Psoas muscle (tissue), 8 donors: ENCODE results near the gene NEMF. TPM values are rescaled to one million over a fixed set of nuclear protein-coding genes. Genes with fewer than 3 reads are reported as not detected.
A peak's percentile ranks its signal among the peaks of the same experiment; 100 is the strongest.
"Not testable (repeated sequence)": the region's sequence is repeated elsewhere in the genome, so short reads cannot be mapped to it uniquely, and the experiment has no call there.

Source experiments
- ATAC-seq, 4 donors: fragments of 200-7000 bp; cut with Tn5 transposase; one replicate each; pipeline ENCODE4 v1.9.1; 2020; ENCODE audit warnings: moderate library complexity in 3 of 4, mild to moderate bottlenecking in 2 of 4
- DNase-seq, 2 donors: peaks; one replicate each; pipeline ENCODE4 v3.0.0-alpha.2; 2020
- H3K27ac ChIP-seq: fragments of 200-600 bp; one replicate; pipeline ENCODE4 v1.8.0; 2022
- H3K27me3 ChIP-seq, 3 donors: fragments of 200-600 bp in 1 of 3; one replicate each; pipeline versions ENCODE4 v1.6.1 to v1.8.0; 2013 to 2022; ENCODE audit warnings: low read length in 2 of 3, mild to moderate bottlenecking in 2 of 3, moderate library complexity in 1 of 3; ENCODE audit not compliant: insufficient read depth in 3 of 3
- H3K36me3 ChIP-seq, 2 donors: fragments of 200-600 bp in 1 of 2; one replicate each; pipeline versions ENCODE4 v1.6.1 to v1.8.0; 2013 to 2022; ENCODE audit warnings: low read depth in 1 of 2, mild to moderate bottlenecking in 1 of 2, moderate library complexity in 1 of 2; ENCODE audit not compliant: insufficient read depth in 1 of 2
- H3K4me1 ChIP-seq: fragments of 200-600 bp; one replicate; pipeline ENCODE4 v1.8.0; 2022
- H3K4me3 ChIP-seq: fragments of 200-600 bp; one replicate; pipeline ENCODE4 v1.8.0; 2022; ENCODE audit warnings: mild to moderate bottlenecking
- H3K9me3 ChIP-seq: fragments of 200-600 bp; one replicate; pipeline ENCODE4 v1.8.0; 2022
- WGBS, 3 donors: extraction: QIAGEN DNeasy Blood & Tissue Kit; methylation state at CpG; one replicate each; pipeline versions ENCODE4 v1.1.6 to v1.1.7; 2013; 5-methylcytosine and 5-hydroxymethylcytosine counted together
- intact Hi-C, 2 donors: fragments of 100-400 bp; cut with DNase I; formaldehyde crosslinking; loops; one replicate each; pipeline versions ENCODE4 v1.11.0 to v1.14.2; 2022
- polyA plus RNA-seq, 3 donors: library from polyadenylated mRNA; stranded (reverse); fragments of 200-250 nt; gene quantifications; one replicate each; pipeline ENCODE4 v1.2.3, GENCODE V29; 2013
- total RNA-seq, 4 donors: library from RNA; stranded (reverse); fragmentation: NEBNext Ultra II Directional in 2 of 4; extraction: Animal tissue kit (Norgen Biotek cat#: 25700) in 2 of 4; gene quantifications; one replicate each; pipeline versions ENCODE4 v1.2.1 to v1.2.4, GENCODE V29; 2021 to 2023
- TF ChIP-seq, protein P1 (sequence below): fragments of 200-600 bp; IDR thresholded peaks from one replicate; pipeline ENCODE4 v1.8.0; 2022; ENCODE audit warnings: antibody characterized with exemption
- donor health status: healthy with polysubstance abuse.
- donor health status: DM: no; HTN: no; CAD: no; lungs with moderate emphysema.
- donor health status: Bipolar disorder and iron deficiency.
- donor health status: healthy.
- donor health status: DM: yes; HTN: yes; CAD: no.
- donor health status: DM: no; HTN: no; CAD: no.
- donor health status: DM: no; HTN: no; CAD: no.
- donor health status: DM: yes; HTN: yes; CAD: no.

The NEMF gene
- total and polyA plus RNA-seq, 7 donors, result 20.5 to 68.3 (median 52.8) TPM

DNA sequence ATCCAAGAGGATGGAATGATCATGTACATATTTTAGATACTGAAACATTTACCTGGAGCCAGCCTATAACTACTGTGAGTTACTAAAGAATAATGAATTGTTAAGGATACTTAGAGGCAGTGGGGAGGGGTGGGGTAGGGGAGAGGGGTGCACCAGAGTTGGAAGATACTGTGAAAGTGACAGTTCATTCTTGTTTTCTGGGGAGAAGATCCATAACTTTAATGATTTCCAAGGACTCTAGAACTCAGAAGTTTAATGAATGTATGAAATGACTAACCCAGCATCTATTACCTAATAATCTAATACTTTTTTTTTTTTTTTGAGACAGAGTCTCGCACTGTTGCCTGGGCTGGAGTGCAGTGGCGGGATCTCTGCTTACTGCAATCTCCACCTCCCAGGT, 74.2 kb downstream of the NEMF start:
- intact Hi-C loops, result loop anchor here in 1 of 2 donors (5.0 kb wide), 1 partner anchor 54 kb away; no protein-coding TSS in a partner anchor
- H3K27ac ChIP-seq, result no peak overlapping the region
- no peak for ATAC-seq
- H3K36me3 ChIP-seq, result peaks cover 16 to 100% of the 10 kb centered on the region in 2 donors
- H3K4me1 ChIP-seq, result no peaks in the 10 kb centered on the region
- H3K9me3 ChIP-seq, result no peaks in the 10 kb centered on the region
- WGBS, 3 donors, result 94 to 100% (median 94%) methylated on average over 2 of the region's 2 CpGs
- TF ChIP-seq, protein P1, sequence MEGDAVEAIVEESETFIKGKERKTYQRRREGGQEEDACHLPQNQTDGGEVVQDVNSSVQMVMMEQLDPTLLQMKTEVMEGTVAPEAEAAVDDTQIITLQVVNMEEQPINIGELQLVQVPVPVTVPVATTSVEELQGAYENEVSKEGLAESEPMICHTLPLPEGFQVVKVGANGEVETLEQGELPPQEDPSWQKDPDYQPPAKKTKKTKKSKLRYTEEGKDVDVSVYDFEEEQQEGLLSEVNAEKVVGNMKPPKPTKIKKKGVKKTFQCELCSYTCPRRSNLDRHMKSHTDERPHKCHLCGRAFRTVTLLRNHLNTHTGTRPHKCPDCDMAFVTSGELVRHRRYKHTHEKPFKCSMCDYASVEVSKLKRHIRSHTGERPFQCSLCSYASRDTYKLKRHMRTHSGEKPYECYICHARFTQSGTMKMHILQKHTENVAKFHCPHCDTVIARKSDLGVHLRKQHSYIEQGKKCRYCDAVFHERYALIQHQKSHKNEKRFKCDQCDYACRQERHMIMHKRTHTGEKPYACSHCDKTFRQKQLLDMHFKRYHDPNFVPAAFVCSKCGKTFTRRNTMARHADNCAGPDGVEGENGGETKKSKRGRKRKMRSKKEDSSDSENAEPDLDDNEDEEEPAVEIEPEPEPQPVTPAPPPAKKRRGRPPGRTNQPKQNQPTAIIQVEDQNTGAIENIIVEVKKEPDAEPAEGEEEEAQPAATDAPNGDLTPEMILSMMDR, result no peak
- no peaks in the 10 kb centered on the region for H3K27me3 ChIP-seq
- no peak for DNase-seq
- no peak overlapping the region for H3K4me3 ChIP-seq

DNA sequence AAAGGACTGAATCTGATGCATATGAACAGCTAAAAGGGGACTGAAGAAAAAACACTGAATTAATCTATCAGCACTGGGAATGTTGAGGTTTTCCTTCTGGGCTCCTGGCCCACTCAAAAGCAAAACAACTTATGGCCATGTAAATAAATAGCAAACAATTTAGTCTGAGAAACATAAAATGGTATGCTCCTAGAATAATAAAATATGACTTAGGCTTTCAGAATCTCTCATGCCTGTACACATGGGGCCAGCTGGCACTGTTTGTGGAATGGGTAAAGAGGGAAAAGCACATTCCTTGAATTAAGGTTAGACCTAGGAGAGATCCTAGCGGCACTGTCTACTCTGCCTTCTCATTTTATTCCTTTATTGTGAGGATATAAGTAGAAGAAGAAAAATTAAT, 78.5 kb downstream of the NEMF start:
- no peak for ATAC-seq
- Histone ChIP-seq H3K27ac (peak overlapping the region; percentile 1), H3K27me3 (no peaks in the 10 kb centered on the region), H3K36me3 (peaks cover 10 to 78% of the 10 kb centered on the region in 2 donors), H3K4me1 (peaks cover 23% of the 10 kb centered on the region), H3K9me3 (no peaks in the 10 kb centered on the region), H3K4me3 (no peak overlapping the region)
- intact Hi-C loops, result no loop called here
- TF ChIP-seq, protein P1, result no peak
- DNase-seq, result no peak
- WGBS, 3 donors, result 63 to 76% (median 73%) methylated on average over 1 of the region's 1 CpG

DNA sequence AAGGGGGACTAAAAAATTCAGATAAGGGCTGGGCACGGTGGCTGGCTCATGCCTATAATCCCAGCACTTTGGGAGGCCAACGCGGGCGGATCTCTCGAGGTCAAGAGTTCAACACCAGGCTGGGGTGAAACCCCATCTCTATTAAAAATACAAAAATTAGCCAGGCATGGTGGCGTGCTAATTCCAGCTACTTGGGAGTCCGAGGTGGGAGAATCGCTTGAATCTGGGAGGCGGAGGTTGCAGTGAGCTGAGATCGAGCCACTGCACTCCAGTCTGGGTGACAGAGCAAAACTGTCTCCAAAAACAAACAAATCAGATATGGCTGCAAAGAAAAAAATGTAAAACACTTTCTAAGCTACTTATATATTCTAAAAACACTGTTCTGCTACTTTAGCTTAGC, 80.9 kb downstream of the NEMF start:
- ATAC-seq, H3K9me3 ChIP-seq, H3K4me3 ChIP-seq, H3K27me3 ChIP-seq, DNase-seq, intact Hi-C loops: not testable (repeated sequence)
- Histone ChIP-seq H3K27ac (peak overlapping the region; percentile 12), H3K36me3 (peaks cover 10 to 54% of the 10 kb centered on the region in 2 donors), H3K4me1 (peaks cover 24% of the 10 kb centered on the region)
- WGBS, 3 donors, result 85 to 86% (median 86%) methylated on average over 10 of the region's 10 CpGs

DNA sequence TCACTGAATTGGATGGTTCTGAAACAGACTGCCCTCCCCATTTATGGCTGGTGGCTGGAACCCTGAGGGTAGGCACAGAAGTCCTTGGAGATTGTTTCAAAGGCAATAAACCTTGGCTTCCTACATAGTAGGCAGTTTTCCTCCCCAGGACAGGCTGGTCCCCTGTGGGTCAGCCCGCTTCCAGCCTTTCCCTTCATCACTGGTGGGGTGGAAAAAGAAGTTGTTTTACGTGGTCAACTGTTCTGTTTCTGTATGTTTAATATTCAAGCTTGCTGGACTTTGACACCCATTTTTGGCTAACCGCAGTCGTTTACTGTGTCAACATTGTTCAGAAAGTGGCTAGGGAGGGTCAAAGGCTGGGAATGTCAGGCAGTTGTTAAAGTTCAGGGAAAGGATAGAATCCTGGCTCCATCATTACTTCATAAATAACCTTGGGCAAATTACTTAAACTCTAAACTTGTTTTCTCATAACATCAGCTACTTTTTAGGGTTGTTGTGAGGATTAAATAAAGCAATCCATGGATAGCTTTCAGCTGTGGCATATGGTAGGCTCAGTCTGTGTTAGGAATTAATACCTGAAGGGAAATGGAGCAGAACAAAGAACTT, 82.3 kb downstream of the NEMF start:
- no peaks in the 10 kb centered on the region for H3K27me3 ChIP-seq
- intact Hi-C loops, result no loop called here
- 60 to 67% (median 62%) methylated on average over 4 of the region's 4 CpGs for WGBS, 3 donors
- peak overlapping the region; percentile 95 for H3K4me3 ChIP-seq
- peaks cover 24% of the 10 kb centered on the region for H3K4me1 ChIP-seq
- DNase-seq, result no peak
- H3K9me3 ChIP-seq, result no peaks in the 10 kb centered on the region
- TF ChIP-seq, protein P1, result no peak
- ATAC-seq, result no peak
- H3K36me3 ChIP-seq, result peaks cover 10 to 40% of the 10 kb centered on the region in 2 donors
- H3K27ac ChIP-seq, result peak overlapping the region; percentile 94

DNA sequence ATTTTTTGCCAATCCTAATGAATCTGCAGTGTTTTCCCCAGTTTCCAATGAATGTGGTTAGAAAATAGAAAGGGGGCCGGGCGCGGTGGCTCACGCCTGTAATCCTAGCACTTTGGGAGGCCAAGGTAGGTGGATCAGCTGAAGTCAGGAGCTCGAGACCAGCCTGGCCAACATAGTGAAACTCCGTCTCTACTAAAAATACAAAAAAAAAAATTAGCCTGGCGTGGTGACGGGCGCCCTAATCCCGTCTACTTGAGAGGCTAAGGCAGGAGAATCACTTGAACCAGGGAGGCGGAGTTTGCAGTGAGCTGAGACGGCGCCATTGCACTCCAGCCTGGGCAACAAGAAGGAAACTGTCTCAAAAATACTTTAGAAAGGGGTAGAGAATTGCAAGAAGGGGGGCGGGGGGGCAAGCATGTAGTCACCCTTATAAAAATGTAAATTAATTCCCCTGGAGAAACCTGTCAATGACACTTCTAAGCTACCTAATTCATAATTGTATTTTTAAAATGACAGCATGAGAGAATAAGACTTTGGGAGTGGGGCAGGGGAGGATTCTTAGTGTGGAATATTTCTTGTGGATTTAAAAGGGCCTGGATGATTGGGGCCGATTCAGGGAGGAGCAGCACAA, 82.9 kb downstream of the NEMF start:
- H3K27me3 ChIP-seq, result no peaks in the 10 kb centered on the region
- intact Hi-C loops, result loop anchor here (2.0 to 5.0 kb wide), 2 partner anchors 135 to 137 kb away; partner anchors contain the start of gene DNAAF2 (in 1 of the 2)
- H3K4me1 ChIP-seq, result peaks cover 24% of the 10 kb centered on the region
- 53 to 59% (median 56%) methylated on average over 15 of the region's 15 CpGs for WGBS, 3 donors
- TF ChIP-seq, protein P1, result no peak
- no peak for ATAC-seq
- no peak for DNase-seq
- peaks cover 4 to 34% of the 10 kb centered on the region in 2 donors for H3K36me3 ChIP-seq
- peak overlapping the region; percentile 94 for H3K27ac ChIP-seq
- H3K4me3 ChIP-seq, result peak overlapping the region; percentile 95
- H3K9me3 ChIP-seq, result no peaks in the 10 kb centered on the region
